ENCODE results near the gene DTNB. TPM values are rescaled to one million over a fixed set of nuclear protein-coding genes. Genes with fewer than 3 reads are reported as not detected.

DTNB gene
- total RNA-seq, 4 donors from 2014 or later, result 12.4 to 28.8 (median 14.9) TPM

DNA sequence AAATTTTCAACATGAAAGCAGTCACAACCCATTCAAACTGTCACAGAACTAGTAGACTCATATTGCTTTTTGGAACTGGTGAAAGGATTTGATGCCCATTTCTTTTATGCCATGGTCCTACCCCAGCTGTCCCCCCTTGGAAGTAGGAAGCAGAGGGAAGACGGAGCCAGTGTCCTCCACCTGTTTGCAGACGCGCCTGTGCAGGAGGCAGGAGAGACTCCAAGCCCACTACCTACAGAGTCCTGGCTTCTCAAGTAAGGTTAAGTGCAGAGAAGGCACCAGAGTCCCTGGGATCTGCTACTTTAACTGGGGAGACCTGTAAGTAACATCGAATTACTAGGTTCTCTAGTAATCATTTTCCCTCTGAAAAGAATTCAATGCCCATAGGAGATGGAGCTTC, 299.0 kb downstream of the DTNB start:
- no peak for DNase-seq
- H3K36me3 ChIP-seq, result no peaks in the 10 kb centered on the region
- H3K4me3 ChIP-seq, result no peak overlapping the region
- no peaks in the 10 kb centered on the region for H3K9me3 ChIP-seq
- intact Hi-C loops (cut with DNase I; ENCODE audit: low total_unique reads), result no loop called here
- peaks cover 0 to 8% of the 10 kb centered on the region in 2 donors for H3K4me1 ChIP-seq
- no peak overlapping the region for H3K27ac ChIP-seq
- H3K27me3 ChIP-seq, result no peaks in the 10 kb centered on the region
- TF ChIP-seq POLR2A (IDR thresholded peaks at IDR 0.05), result no peak
- TF ChIP-seq, protein P1, sequence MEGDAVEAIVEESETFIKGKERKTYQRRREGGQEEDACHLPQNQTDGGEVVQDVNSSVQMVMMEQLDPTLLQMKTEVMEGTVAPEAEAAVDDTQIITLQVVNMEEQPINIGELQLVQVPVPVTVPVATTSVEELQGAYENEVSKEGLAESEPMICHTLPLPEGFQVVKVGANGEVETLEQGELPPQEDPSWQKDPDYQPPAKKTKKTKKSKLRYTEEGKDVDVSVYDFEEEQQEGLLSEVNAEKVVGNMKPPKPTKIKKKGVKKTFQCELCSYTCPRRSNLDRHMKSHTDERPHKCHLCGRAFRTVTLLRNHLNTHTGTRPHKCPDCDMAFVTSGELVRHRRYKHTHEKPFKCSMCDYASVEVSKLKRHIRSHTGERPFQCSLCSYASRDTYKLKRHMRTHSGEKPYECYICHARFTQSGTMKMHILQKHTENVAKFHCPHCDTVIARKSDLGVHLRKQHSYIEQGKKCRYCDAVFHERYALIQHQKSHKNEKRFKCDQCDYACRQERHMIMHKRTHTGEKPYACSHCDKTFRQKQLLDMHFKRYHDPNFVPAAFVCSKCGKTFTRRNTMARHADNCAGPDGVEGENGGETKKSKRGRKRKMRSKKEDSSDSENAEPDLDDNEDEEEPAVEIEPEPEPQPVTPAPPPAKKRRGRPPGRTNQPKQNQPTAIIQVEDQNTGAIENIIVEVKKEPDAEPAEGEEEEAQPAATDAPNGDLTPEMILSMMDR (IDR thresholded peaks at IDR 0.05), result no peak

DNA sequence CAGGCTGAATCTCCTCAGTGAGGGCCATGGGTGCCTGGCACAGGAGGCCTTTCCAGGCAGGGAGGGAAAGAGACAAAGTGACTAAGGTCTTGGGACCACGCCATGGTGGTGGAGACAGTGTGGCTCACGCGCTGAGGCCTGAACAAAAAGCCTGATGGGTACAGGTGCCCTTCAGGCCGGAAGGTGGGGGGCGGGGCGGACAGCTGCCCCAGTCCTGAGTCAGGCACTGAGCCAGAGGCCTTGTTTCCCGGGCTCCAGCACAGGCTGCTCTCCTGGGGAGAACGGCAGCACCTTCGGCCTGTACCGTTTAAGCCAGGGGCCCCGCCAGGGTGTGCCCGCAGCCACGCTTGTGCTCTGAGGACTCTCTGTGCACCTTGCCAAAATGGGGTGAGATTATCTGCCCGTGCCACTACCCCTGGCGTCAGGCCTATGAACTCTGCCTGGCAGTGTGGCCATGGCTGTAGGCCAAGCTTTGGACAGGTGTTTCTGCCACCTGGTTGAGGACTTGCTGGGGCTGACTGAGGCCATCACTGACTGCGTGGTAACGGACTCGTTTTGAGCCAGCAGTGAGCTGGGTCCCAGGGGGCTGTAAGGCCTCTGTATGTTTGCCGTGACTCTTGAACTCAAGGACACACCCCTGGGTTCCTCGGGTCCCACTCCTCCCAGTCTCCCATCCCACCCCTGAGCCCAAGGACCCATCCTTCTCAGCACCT, 300.0 kb downstream of the DTNB start:
- H3K36me3 ChIP-seq, result no peaks in the 10 kb centered on the region
- no peak overlapping the region for H3K4me3 ChIP-seq
- H3K27ac ChIP-seq, result no peak overlapping the region
- H3K9me3 ChIP-seq, result no peaks in the 10 kb centered on the region
- H3K4me1 ChIP-seq, result peaks cover 0 to 8% of the 10 kb centered on the region in 2 donors
- no peaks in the 10 kb centered on the region for H3K27me3 ChIP-seq
- intact Hi-C loops (cut with DNase I; ENCODE audit: low total_unique reads), result no loop called here
- TF ChIP-seq POLR2A (IDR thresholded peaks at IDR 0.05), result no peak
- TF ChIP-seq, protein P1 (IDR thresholded peaks at IDR 0.05), result no peak
- no peak for DNase-seq

DNA sequence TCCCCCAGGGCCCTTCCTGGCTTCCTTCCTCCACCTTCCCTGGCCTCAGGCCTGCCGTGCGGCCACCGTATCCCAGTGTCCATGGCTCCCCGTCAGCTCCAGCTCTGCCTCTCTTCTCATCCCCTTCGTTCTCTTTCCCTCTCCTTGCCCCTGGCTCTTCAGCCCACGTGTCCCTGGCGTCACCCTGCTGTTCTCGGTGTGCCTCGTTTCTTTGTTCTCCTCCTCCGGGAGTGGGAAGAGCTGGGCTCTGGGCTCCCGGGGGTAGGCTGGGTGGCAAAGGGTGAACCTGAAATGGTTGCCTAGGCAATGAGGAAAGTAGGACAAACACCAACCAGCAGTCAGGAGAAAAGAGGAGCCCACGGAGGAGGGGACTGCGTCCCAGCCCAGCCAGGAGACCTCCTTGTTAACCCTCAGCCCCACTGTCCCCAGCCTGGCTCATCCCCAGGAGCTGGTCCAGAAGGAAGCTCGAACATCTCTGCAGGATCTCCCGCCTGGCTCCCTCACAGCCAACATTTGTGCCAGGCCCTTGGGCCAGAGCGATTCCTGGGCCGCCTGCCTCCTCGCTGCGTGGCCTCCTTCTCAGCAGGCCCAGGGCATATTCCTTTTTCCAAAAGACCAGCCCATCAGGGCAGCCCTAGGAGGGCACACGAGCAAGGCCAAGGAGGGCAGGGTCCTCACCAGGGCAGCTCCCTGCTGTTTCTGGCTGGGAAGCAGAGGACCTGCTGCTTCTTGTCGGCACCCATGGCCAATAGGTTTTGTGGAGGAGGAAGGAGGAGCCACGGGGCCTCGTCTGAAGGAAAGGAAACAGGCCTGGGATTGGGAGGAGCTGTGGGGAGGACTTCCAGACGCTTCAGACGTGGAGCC, 300.7 kb downstream of the DTNB start:
- H3K4me1 ChIP-seq, result peaks cover 0 to 8% of the 10 kb centered on the region in 2 donors
- H3K9me3 ChIP-seq, result no peaks in the 10 kb centered on the region
- DNase-seq, result no peak
- H3K27ac ChIP-seq, result no peak overlapping the region
- intact Hi-C loops (cut with DNase I; ENCODE audit: low total_unique reads), result no loop called here
- no peaks in the 10 kb centered on the region for H3K27me3 ChIP-seq
- TF ChIP-seq POLR2A (IDR thresholded peaks at IDR 0.05), result no peak
- TF ChIP-seq, protein P1 (IDR thresholded peaks at IDR 0.05), result no peak
- H3K36me3 ChIP-seq, result no peaks in the 10 kb centered on the region
- H3K4me3 ChIP-seq, result no peak overlapping the region

DNA sequence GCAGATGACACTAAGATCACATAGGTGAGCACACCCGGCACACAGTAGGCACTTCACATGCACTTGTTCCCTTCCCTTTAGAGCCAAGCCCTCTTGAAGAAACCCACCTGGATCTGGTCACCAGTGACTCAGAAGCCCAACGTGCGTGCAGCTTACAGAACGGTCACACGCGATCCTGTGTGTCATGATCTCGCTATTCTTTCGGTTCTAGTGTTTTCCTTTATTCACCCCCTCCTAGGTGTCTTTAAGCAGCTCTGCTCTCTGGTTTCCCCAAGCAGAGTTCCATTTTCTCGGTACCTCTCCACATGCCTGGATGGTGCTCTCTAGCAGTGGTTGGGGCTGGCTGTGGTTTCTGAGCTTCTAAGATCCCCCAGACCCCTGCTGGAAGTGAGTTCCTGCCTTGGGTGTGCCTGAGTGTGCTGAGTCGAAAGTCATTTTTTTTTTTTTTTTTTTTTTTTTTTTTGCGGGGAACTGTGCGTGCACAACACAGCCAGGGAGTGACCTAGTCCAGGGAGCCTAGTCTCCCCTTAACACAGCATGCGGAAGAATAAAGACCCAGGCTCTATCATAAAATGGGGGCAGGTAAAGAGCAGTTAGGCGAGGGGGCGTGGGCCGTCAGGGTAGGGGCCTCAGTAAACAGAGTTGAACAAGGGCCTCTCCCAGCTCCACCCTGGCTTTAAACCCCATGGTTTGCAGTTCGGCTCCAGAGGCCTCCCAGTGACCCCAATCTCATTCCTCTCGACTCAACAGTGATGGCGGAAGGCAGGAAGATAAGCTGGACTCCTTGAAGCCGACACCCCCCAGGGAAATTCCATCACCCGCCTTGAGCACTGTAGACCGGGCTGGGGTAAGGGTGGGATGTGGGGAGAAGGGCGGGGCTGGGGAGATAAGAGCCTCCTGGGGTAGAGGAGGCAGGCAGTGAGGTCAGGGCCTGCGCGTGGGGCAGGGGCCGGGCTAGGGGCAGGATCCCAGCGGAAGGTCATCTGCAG, 301.8 kb downstream of the DTNB start:
- H3K27ac ChIP-seq, result no peak overlapping the region
- H3K27me3 ChIP-seq, result no peaks in the 10 kb centered on the region
- H3K4me3 ChIP-seq, result no peak overlapping the region
- intact Hi-C loops (cut with DNase I; ENCODE audit: low total_unique reads), result no loop called here
- H3K36me3 ChIP-seq, result no peaks in the 10 kb centered on the region
- DNase-seq, result no peak
- TF ChIP-seq POLR2A (IDR thresholded peaks at IDR 0.05), result no peak
- TF ChIP-seq, protein P1 (IDR thresholded peaks at IDR 0.05), result no peak
- peaks cover 0 to 6% of the 10 kb centered on the region in 2 donors for H3K4me1 ChIP-seq
- no peaks in the 10 kb centered on the region for H3K9me3 ChIP-seq

All from uterus (tissue), 4 donors.